Activated CD4-positive, CD25-positive, alpha-beta regulatory T cell treated with anti-CD3 and anti-CD28 coated beads, Interleukin-2, amount 50 U/mL, for 72 hours (primary cell): ENCODE measurements around the gene C11orf21.

Source experiments
- DNase-seq: peaks from one replicate; pipeline ENCODE4 v3.0.0; 2021

C11orf21 gene

GRCh38 chr11:2258501-2259465 lies 42.9 kb downstream of the C11orf21 start:
- DNase-seq = no peak

GRCh38 chr11:2256951-2257700 lies 44.6 kb downstream of the C11orf21 start:
- DNase-seq = no peak

GRCh38 chr11:2256293-2256913 lies 45.3 kb downstream of the C11orf21 start:
- no peak for DNase-seq

GRCh38 chr11:2252018-2252417 lies 49.7 kb downstream of the C11orf21 start:
- DNase-seq = no peak

- DNase-seq = no peak
These were observed 50.6 kb downstream of the C11orf21 start for GRCh38 chr11:2251138-2251537.

- DNase-seq = no peak
These were observed 51.2 kb downstream of the C11orf21 start for GRCh38 chr11:2250485-2250884.

GRCh38 chr11:2250041-2250440 lies 51.7 kb downstream of the C11orf21 start:
- DNase-seq = no peak

GRCh38 chr11:2249189-2249916 lies 52.4 kb downstream of the C11orf21 start:
- no peak for DNase-seq

- DNase-seq = no peak
These were observed 53.0 kb downstream of the C11orf21 start for GRCh38 chr11:2248762-2249161.

- no peak for DNase-seq
These were observed 53.5 kb downstream of the C11orf21 start for GRCh38 chr11:2248242-2248641.

GRCh38 chr11:2247496-2247895 lies 54.2 kb downstream of the C11orf21 start:
- no peak for DNase-seq
